ENCODE data around the gene AP1M2. TPM values are rescaled to one million over a fixed set of nuclear protein-coding genes. Genes with fewer than 3 reads are reported as not detected.

Gene AP1M2
- total RNA-seq, 1 experiment from 2014 or later = 10.1 TPM

GRCh38 chr19:10565028-10565566 is 22.0 kb downstream of the AP1M2 start:
- H3K27ac ChIP-seq (ENCODE audit: low read length) = peak overlapping the region; percentile 67
- DNase-seq (ENCODE audit: low read depth, low spot score) (no peak), ATAC-seq (no peak)
- no peaks in the 10 kb centered on the region for H3K27me3 ChIP-seq (ENCODE audit: control insufficient read depth, insufficient read depth, low read length)
- POLR2A ChIA-PET = no interaction called here
- BruUV-seq (replicated peaks) = no TSS peak
- CTCF ChIA-PET = no interaction called here
- peak overlapping the region; percentile 68 to 69 for H3K4me3 ChIP-seq (ENCODE audit: low read depth in 2 of 2, low read length in 2 of 2)
- H3K9me3 ChIP-seq (ENCODE audit: control insufficient read depth, insufficient read depth, low read depth, low read length) = no peaks in the 10 kb centered on the region
- in situ Hi-C loops (cut with HindIII; ENCODE audit: low pct_unique_long_range_greater_than_20kb, low sequenced_read_pairs) = no loop called here
- TF ChIP-seq CTCF (IDR thresholded peaks at IDR 0.05) (no peak; the same call in 1 of the 2 replicates), REST (IDR thresholded peaks at IDR 0.05; ENCODE audit: insufficient read depth in 1 of 2, low read depth in 2 of 2, low read length in 1 of 2) (no peak), POLR2AphosphoS5 (IDR thresholded peaks at IDR 0.05; ENCODE audit: low read depth, low read length) (no peak), SIN3A (IDR thresholded peaks at IDR 0.05; ENCODE audit: borderline replicate concordance, insufficient read depth, low read depth, low read length) (no peak), TCF7L2 (IDR thresholded peaks at IDR 0.05; ENCODE audit: low read depth, low read length) (no peak)
- intact Hi-C loops (cut with micrococcal nuclease; ENCODE audit: unreplicated experiment) = loop anchor here (5.0 kb wide), 1 partner anchor 132 kb away; no protein-coding TSS in a partner anchor
- peaks cover 23% of the 10 kb centered on the region for H3K4me1 ChIP-seq (ENCODE audit: control insufficient read depth, insufficient read depth, low read length)
- H3K36me3 ChIP-seq (ENCODE audit: control insufficient read depth, insufficient read depth, low read length) = no peaks in the 10 kb centered on the region; the same call in 1 of the 2 replicates

- intact Hi-C loops (cut with micrococcal nuclease; ENCODE audit: unreplicated experiment) (no loop called here), in situ Hi-C loops (cut with HindIII; ENCODE audit: low pct_unique_long_range_greater_than_20kb, low sequenced_read_pairs) (no loop called here)
- TF ChIP-seq CTCF (IDR thresholded peaks at IDR 0.05) (no peak), REST (IDR thresholded peaks at IDR 0.05; ENCODE audit: insufficient read depth in 1 of 2, low read depth in 2 of 2, low read length in 1 of 2) (no peak), TCF7L2 (IDR thresholded peaks at IDR 0.05; ENCODE audit: low read depth, low read length) (no peak), SIN3A (IDR thresholded peaks at IDR 0.05; ENCODE audit: borderline replicate concordance, insufficient read depth, low read depth, low read length) (no peak), POLR2AphosphoS5 (IDR thresholded peaks at IDR 0.05; ENCODE audit: low read depth, low read length) (no peak)
- ChIA-PET POLR2A (no interaction called here), CTCF (no interaction called here)
- H3K4me3 ChIP-seq (ENCODE audit: low read depth in 2 of 2, low read length in 2 of 2) = no peak overlapping the region
- H3K9me3 ChIP-seq (ENCODE audit: control insufficient read depth, insufficient read depth, low read depth, low read length) = no peaks in the 10 kb centered on the region
- ATAC-seq (no peak), DNase-seq (ENCODE audit: low read depth, low spot score) (no peak)
- no peak overlapping the region for H3K27ac ChIP-seq (ENCODE audit: low read length)
- BruUV-seq (replicated peaks) = TSS peak; percentile 64
- no peaks in the 10 kb centered on the region for H3K27me3 ChIP-seq (ENCODE audit: control insufficient read depth, insufficient read depth, low read length)
- H3K4me1 ChIP-seq (ENCODE audit: control insufficient read depth, insufficient read depth, low read length) = peaks cover 17% of the 10 kb centered on the region
- peaks cover 3% of the 10 kb centered on the region for H3K36me3 ChIP-seq (ENCODE audit: control insufficient read depth, insufficient read depth, low read length)
Measured at GRCh38 chr19:10562609-10563008, 24.5 kb downstream of the AP1M2 start.
